ENCODE data around the gene CLEC18C. TPM values are rescaled to one million over a fixed set of nuclear protein-coding genes. Genes with fewer than 3 reads are reported as not detected.
"Not testable (repeated sequence)": the region's sequence is repeated elsewhere in the genome, so short reads cannot be mapped to it uniquely, and the experiment has no call there.

The CLEC18C gene
- total RNA-seq, 2 donors from 2014 or later: 0.35 to 0.84 TPM

DNA sequence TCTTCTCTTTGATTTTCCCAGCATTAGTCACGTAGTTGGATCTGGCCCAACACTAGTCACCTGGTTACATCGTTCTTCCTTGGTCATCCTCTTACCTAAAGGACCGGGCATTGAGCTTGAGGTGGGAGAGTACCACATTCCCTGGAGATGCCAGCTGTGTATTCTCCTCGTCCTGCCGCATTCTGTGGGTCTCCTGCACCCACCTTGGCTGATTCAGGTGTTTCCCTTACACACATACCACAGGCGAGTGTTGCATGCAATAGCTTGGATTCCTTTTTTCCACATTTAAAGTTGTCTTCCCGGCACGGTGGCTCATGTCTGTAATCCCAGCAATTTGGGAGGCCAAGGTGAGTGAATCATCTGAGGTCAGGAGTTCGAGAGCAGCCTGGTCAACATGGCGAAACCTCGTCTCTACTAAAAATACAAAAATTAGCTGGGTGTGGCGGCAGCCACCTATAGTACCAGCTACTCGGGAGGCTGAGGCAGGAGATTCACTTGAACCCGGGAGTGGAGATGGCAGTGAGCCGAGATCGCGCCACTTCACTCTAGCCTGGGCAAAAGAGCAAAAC, 21.6 kb upstream of the CLEC18C start:
- no peaks in the 10 kb centered on the region for H3K4me1 Mint-ChIP-seq (ENCODE audit: low read depth)
- H3K9me3 Mint-ChIP-seq: no peaks in the 10 kb centered on the region
- H3K36me3 Mint-ChIP-seq (ENCODE audit: insufficient read depth in 2 of 2): peaks cover 4 to 32% of the 10 kb centered on the region in 2 donors
- no peaks in the 10 kb centered on the region for H3K27me3 Mint-ChIP-seq (ENCODE audit: low read depth)
- H3K4me3 Mint-ChIP-seq: no peak overlapping the region
- no peak overlapping the region for H3K27ac Mint-ChIP-seq
- ATAC-seq (replicated peaks in 1 of 2) (no peak), DNase-seq (no peak)

DNA sequence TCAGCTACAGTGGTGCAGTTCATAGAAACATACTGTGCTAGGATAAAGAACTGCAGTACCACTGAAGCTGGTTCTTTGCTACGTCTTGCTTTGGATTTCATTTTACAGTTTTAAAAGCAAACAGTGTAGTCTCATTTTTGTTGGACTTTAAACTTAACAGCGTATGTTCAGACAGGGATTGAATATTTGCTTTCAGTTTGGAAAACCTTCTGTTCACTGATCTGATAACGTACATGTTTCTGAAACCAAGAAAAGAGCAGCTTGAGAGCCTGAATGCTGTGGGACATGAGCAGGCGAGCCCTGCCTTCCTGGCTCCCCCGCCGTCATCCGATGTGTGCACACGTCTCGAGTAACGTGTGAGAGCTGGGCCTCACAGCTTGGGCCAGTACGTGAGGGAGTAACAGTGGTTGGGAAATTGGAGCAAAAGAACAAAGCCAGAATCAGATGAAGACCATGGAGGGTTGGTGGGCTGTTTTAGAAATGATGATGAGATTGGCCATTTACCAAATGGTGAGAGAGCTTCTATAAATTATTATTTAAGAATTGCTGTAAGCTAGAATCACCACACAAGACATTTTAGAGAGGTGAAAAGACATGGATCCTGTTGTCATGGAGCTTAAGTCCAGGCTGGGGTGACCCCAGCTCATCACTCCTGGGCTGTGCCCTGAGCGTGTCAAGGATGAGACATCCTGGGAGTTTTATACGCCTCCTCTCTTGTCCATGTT, 20.8 kb upstream of the CLEC18C start:
- Mint-ChIP-seq H3K27me3 (ENCODE audit: low read depth) (no peaks in the 10 kb centered on the region), H3K27ac (no peak overlapping the region), H3K4me1 (ENCODE audit: low read depth) (no peaks in the 10 kb centered on the region), H3K36me3 (ENCODE audit: insufficient read depth in 2 of 2) (peaks cover 5 to 36% of the 10 kb centered on the region in 2 donors), H3K4me3 (no peak overlapping the region), H3K9me3 (no peaks in the 10 kb centered on the region)
- ATAC-seq (replicated peaks in 1 of 2) (no peak), DNase-seq (no peak)

DNA sequence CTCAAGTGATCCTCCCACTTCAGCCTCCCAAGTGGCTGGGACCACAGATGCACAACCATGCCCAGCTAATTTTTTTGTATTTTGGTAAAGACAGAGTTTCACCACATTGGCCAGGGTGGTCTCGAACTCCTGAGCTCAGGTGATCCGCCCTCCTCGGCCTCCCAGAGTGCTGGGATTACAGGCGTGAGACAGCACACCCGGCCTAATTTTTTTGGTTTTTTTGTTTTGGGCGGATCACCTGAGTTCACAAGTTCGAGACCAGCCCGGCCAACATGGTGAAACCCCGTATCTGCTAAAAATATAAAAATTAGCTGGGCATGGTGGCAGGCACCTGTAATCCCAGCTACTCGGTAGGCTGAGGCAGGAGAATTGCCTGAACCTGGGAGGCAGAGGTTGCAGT, 18.9 kb upstream of the CLEC18C start:
- not testable (repeated sequence) for H3K4me1 Mint-ChIP-seq (ENCODE audit: low read depth); H3K9me3 Mint-ChIP-seq; H3K27ac Mint-ChIP-seq; DNase-seq; H3K27me3 Mint-ChIP-seq (ENCODE audit: low read depth); H3K4me3 Mint-ChIP-seq; ATAC-seq (replicated peaks in 1 of 2)
- H3K36me3 Mint-ChIP-seq (ENCODE audit: insufficient read depth in 2 of 2): peaks cover 5 to 30% of the 10 kb centered on the region in 2 donors

DNA sequence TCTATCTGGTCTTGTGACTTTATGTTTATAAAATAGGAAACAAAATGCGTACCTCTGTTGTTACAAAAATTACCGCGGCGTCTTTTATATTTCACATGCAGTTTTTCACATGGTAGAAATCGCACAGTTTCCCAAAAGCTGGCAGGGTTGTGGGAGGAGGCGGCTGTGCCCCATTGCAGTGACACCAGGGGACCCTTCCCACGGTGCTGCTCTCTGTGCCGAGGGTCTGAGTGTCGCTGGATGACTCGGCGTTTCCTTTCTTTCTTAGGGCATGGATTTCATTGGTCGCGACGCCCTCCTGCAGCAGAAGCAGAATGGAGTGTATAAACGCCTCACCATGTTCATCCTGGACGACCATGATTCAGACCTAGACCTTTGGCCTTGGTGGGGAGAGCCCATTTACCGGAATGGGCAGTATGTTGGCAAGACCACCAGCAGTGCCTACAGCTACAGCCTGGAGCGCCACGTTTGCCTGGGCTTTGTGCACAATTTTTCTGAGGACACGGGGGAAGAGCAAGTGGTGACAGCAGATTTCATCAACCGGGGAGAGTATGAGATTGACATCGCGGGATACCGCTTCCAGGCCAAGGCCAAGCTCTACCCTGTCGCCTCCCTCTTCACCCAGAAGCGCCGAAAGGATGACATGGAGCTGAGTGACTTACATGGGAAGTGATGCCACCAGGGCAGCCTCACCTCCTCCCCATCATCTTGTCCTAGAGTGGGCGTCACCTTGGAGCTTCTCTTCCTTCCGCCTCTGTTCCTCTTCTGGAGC, 17.2 kb upstream of the CLEC18C start:
- Mint-ChIP-seq H3K4me1 (ENCODE audit: low read depth) (no peaks in the 10 kb centered on the region), H3K27me3 (ENCODE audit: low read depth) (no peaks in the 10 kb centered on the region), H3K27ac (peak overlapping the region; percentile 61), H3K36me3 (ENCODE audit: insufficient read depth in 2 of 2) (peaks cover 4 to 19% of the 10 kb centered on the region in 2 donors), H3K4me3 (no peak overlapping the region), H3K9me3 (no peaks in the 10 kb centered on the region)
- ATAC-seq (replicated peaks in 1 of 2) (peak in 1 of 2 donors; percentile 23), DNase-seq (no peak)

DNA sequence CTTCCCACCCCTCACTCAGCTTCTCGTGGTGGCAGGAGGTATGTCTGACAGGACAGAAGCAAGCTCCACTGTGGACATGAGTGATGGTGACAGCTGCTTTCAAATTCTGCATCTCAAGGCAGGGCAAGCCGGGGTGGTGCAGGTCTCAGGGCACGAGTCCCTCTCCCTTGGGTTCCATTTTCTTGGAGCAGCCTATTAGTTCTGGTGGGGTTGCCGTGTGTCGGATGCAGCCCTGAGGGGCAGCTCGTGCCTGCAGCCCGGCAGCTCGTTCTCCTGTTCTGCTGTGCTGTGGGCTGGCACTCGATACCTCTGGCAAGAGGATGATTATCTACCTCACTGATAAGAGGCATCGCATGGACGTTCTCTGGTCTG, 16.5 kb upstream of the CLEC18C start:
- peaks cover 4 to 19% of the 10 kb centered on the region in 2 donors for H3K36me3 Mint-ChIP-seq (ENCODE audit: insufficient read depth in 2 of 2)
- ATAC-seq (replicated peaks in 1 of 2) (no peak), DNase-seq (no peak)
- no peaks in the 10 kb centered on the region for H3K4me1 Mint-ChIP-seq (ENCODE audit: low read depth)
- peak overlapping the region; percentile 61 for H3K27ac Mint-ChIP-seq
- no peak overlapping the region for H3K4me3 Mint-ChIP-seq
- no peaks in the 10 kb centered on the region for H3K9me3 Mint-ChIP-seq
- H3K27me3 Mint-ChIP-seq (ENCODE audit: low read depth): no peaks in the 10 kb centered on the region

DNA sequence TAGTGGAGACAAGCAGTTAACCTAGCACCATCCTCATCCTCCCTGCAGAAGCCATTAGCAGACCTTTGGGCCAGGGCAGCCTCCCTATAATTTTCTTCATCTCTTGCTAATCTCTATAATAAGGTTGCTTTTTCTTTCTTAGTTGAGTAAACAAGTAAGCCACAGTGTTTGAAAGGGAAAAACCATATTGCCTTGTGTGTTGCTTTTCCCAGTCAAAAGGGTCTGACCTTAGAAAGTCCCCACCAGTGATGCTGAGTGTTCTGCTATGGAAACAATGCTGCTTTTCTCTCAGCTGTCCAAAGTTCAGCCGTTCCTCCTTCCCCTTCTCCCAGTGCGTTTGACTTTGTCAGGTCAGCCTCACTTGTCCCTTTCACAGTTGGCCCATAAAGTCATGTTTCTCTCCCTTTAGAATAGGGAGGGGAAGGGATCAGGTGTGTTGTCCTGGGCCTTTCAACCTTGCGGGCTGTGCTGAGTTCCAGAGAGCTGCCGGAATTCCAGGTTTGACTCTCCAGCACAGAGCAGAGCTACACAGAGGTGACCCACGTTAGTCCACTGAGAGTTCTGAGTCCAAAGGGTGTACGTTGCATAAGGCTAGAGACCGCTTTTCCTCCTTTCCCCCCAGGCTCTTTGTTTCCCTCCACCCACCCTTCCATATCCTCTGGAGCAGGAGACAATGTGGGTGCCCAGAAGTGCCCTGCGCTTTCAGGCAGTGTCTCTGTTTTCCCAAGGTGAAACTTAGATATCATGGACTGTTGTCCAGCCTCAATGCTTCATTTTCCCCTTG, 15.9 kb upstream of the CLEC18C start:
- ATAC-seq (replicated peaks in 1 of 2): no peak
- Mint-ChIP-seq H3K27me3 (ENCODE audit: low read depth) (no peaks in the 10 kb centered on the region), H3K4me1 (ENCODE audit: low read depth) (no peaks in the 10 kb centered on the region), H3K27ac (peak overlapping the region; percentile 3), H3K9me3 (no peaks in the 10 kb centered on the region), H3K36me3 (ENCODE audit: insufficient read depth in 2 of 2) (peaks cover 4 to 15% of the 10 kb centered on the region in 2 donors), H3K4me3 (no peak overlapping the region)
- DNase-seq: no peak

DNA sequence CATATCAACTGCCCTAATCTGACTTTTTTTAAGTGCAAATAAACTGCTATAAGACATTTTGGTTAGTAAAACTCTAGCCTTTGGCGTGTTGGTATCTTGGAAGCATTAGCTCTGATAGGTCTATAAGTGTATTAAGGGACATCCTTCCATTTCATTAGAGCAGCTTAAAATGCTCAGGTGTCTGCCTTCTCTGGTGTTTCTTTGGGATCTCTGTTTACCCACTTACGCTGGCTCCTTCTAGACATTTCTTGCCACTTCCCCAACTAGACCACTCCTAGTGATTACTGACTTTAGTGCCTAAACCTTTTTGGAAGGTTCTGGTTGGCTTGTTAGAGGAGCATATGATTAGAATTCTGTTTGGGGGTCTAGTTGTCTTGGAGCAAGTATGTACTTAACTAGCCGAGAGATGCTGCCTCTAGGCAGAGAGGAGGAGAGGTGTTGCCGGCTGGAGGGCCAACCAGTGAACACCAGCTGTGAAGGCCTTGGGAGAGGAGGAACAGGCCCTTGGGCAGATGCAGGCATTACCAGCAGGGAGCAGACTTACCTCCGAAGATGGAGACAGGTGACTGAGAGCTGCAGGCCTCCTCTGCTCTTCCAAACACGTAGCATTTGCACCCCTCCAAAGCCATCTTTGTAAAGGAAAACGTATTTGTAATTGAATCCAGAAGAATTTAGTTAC, 15.2 kb upstream of the CLEC18C start:
- no peak for ATAC-seq (replicated peaks in 1 of 2)
- Mint-ChIP-seq H3K4me3 (no peak overlapping the region), H3K27me3 (ENCODE audit: low read depth) (no peaks in the 10 kb centered on the region), H3K27ac (no peak overlapping the region), H3K4me1 (ENCODE audit: low read depth) (no peaks in the 10 kb centered on the region), H3K9me3 (no peaks in the 10 kb centered on the region), H3K36me3 (ENCODE audit: insufficient read depth in 2 of 2) (peaks cover 4 to 10% of the 10 kb centered on the region in 2 donors)
- no peak for DNase-seq

DNA sequence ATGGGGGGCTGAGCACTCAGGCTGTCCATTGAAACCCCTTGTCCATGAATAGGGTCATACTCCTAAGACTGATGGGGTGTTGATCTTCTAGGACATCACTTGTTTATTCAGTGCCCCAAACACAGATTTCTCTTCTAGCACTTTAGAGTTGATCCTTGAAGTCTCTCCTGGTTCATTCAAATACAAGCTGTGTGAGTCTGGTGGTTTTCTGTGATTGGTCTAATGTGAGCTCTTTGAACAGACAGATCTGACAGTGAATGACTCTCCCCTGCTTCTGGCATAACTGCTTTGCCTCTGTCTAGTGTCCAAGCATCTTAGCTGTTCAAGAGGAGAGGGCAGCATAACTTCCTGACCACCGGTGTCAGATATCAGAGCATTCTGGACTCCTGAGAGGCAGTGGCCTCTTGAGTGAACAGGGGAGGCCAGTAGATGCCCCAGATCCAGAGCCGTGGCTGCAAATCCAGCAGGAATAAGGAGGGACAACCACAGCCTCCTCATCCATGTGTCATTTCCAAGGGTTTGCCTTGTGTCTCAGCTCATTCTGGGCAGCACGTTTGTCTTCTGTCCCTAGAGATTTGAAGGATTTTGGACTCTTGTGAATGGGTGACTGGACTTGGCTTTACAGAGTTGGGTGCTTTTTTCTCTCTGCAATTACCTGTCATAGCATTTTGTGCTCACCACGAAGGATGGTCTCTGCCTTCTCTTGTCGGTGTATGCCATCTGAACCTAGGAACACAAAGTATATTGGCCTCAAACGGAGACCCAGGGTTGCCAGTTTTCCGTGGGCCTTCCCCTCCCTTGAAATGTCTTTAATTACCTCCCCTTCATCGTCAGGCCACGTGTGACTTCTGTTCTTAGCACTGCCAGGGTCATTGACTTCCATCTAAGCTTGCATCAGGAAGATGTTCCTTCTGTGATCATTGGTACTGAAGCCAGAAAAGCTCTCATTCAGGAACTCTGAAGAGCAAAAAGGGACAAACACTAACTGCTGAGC, 13.9 kb upstream of the CLEC18C start:
- ATAC-seq (replicated peaks in 1 of 2): no peak
- H3K4me3 Mint-ChIP-seq: no peak overlapping the region
- no peak for DNase-seq
- no peaks in the 10 kb centered on the region for H3K9me3 Mint-ChIP-seq
- peaks cover 4 to 8% of the 10 kb centered on the region in 2 donors for H3K36me3 Mint-ChIP-seq (ENCODE audit: insufficient read depth in 2 of 2)
- H3K27me3 Mint-ChIP-seq (ENCODE audit: low read depth): no peaks in the 10 kb centered on the region
- H3K27ac Mint-ChIP-seq: no peak overlapping the region
- no peaks in the 10 kb centered on the region for H3K4me1 Mint-ChIP-seq (ENCODE audit: low read depth)

DNA sequence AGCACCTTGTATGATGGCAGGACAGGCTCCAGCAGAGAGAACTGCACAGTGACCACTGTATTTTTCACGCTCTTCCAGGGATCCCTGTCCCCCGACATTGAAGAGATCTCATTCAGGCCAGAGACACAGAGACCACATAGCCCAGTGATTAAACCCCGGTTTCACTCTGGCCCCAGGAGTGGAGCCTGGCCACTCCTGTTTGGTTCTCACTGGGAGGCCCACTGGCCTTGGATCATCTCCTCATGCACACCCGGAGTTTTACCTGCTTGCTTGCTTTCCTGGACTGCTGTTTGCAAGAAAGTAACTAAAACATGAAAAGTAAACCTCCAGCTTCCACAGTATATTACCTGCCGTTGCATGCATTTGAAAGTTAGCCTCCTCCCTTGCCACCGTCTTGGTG, 13.2 kb upstream of the CLEC18C start:
- H3K36me3 Mint-ChIP-seq (ENCODE audit: insufficient read depth in 2 of 2): peaks cover 4 to 8% of the 10 kb centered on the region in 2 donors
- H3K4me1 Mint-ChIP-seq (ENCODE audit: low read depth): peaks cover 6% of the 10 kb centered on the region
- DNase-seq (no peak), ATAC-seq (replicated peaks in 1 of 2) (no peak)
- H3K9me3 Mint-ChIP-seq: no peaks in the 10 kb centered on the region
- H3K27ac Mint-ChIP-seq: no peak overlapping the region
- H3K27me3 Mint-ChIP-seq (ENCODE audit: low read depth): no peaks in the 10 kb centered on the region
- H3K4me3 Mint-ChIP-seq: no peak overlapping the region

DNA sequence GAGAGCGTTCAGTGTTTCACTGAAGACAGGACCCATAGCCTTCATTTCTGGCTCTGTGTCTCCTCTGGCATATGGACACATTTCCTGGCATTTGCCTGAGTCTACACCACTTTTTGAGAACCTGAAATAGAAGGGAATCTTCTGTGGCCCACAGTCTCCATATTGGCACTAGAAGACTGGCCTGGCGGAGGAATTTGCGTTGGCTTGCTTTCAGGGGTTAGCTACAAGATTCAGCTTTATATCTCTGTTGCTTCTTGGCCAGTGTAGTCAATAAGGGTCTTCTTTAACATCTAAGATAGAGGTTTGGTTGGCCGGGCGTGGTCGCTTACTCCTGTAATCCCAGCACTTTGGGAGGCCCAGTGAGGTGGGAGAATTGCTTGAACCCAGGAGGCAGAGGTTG, 12.8 kb upstream of the CLEC18C start:
- peaks cover 6% of the 10 kb centered on the region for H3K4me1 Mint-ChIP-seq (ENCODE audit: low read depth)

DNA sequence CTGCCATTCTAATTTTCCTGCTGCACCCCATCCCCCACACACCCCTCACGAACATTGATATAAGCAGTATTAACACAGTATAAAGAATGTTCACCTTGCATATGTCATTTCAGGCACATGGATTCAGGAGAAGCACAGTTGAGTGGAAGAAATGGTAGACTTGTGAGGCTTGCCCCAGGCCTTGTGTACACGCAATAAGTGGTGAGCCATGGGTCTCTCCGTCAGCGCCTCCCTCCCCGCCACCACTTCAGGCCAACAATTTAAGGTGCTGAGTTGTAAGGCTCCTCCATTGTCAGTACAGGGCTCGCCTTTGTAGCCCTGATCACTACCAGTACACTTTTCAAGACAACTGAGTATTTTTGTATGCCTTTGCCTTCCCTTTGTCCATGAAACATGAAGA, 12.2 kb upstream of the CLEC18C start:
- Mint-ChIP-seq H3K36me3 (ENCODE audit: insufficient read depth in 2 of 2) (peaks cover 3 to 7% of the 10 kb centered on the region in 2 donors), H3K27ac (no peak overlapping the region), H3K9me3 (no peaks in the 10 kb centered on the region), H3K27me3 (ENCODE audit: low read depth) (no peaks in the 10 kb centered on the region), H3K4me1 (ENCODE audit: low read depth) (peaks cover 6% of the 10 kb centered on the region), H3K4me3 (no peak overlapping the region)
- no peak for DNase-seq
- ATAC-seq (replicated peaks in 1 of 2): no peak

More for the DNA sequence above, 12.8 kb upstream of the CLEC18C start:
- H3K36me3 Mint-ChIP-seq (ENCODE audit: insufficient read depth in 2 of 2): peaks cover 4 to 8% of the 10 kb centered on the region in 2 donors
- DNase-seq (no peak), ATAC-seq (replicated peaks in 1 of 2) (no peak)
- H3K27ac Mint-ChIP-seq: no peak overlapping the region
- no peaks in the 10 kb centered on the region for H3K27me3 Mint-ChIP-seq (ENCODE audit: low read depth)
- H3K9me3 Mint-ChIP-seq: no peaks in the 10 kb centered on the region
- H3K4me3 Mint-ChIP-seq: no peak overlapping the region

Measured in activated T-cell treated with anti-CD3 and anti-CD28 coated beads, Interleukin-2, amount 50 U/mL, for 72 hours (primary cell).